ENCODE measurements around the gene SRSF12. TPM values are rescaled to one million over a fixed set of nuclear protein-coding genes. Genes with fewer than 3 reads are reported as not detected.
"Not testable (repeated sequence)": the region's sequence is repeated elsewhere in the genome, so short reads cannot be mapped to it uniquely, and the experiment has no call there.

Gene SRSF12
- total RNA-seq, 1 donor from 2014 or later = 3.8 TPM

DNA sequence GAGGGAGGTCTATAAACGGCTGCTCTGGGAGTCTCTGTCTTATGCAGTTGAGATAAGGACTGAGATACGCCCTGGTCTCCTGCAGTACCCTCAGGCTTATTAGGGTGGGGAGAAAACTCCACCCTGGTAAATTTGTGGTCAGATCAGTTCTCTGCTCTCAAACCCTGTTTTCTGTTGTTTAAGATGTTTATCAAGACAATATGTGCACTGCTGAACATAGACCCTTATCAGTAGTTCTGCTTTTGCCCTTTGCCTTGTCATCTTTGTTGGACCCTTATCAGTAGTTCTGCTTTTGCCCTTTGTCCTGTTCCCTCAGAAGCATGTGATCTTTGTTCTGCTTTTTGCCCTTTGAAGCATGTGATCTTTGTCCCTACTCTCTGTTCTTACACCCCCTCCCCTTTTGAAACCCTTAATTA lies 10.4 kb upstream of the SRSF12 start:
- not testable (repeated sequence) for DNase-seq

GRCh38 chr6:89122625-89123024 lies 4.8 kb upstream of the SRSF12 start:
- DNase-seq = no peak

- no peak for DNase-seq
Measured at GRCh38 chr6:89121934-89122333, 4.1 kb upstream of the SRSF12 start.

DNA sequence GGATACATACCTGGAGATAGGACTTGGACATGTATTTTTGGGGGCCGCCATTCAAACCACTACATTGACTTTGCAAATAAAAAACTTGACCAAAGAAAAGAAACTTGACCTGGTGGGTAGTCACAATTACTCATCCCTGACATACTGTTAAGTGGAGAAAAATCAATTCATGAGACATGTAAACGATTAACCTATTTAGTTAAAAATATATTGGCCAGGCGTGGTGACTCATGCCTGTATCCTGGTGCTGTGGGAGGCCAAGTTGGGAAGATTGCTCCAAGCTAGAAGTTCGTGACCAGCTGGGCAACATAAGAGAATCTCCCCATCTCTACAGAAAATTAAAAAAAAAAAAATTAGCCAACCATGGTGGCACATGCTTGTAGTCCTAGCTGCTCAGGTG lies 2.5 kb upstream of the SRSF12 start:
- no peak for DNase-seq

DNA sequence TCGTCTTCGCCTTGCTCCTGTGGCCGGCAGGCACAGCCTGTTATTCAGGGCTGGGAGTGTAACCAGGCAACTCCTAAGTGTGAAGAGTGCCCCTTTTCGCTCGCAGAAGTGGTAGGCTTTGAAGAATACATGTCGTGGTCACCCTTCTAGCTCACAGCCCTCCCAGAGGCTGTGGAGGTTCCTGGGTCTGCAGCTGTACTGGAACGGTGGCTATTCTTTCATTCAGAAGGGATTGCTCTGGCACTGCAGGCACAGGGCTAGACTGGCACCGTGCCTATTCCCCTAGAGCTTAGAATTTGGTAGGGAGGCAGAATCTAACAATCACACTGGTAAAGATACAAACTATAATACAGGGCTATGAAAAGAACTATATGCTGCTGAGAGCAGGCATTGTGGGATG lies 1.1 kb upstream of the SRSF12 start:
- no peak for DNase-seq

- DNase-seq = no peak
Measured at GRCh38 chr6:89116702-89117101, 1.2 kb downstream of the SRSF12 start.

- no peak for DNase-seq
Measured at GRCh38 chr6:89111933-89112332, 5.9 kb downstream of the SRSF12 start.

GRCh38 chr6:89110284-89110683 lies 7.6 kb downstream of the SRSF12 start:
- DNase-seq = no peak

DNA sequence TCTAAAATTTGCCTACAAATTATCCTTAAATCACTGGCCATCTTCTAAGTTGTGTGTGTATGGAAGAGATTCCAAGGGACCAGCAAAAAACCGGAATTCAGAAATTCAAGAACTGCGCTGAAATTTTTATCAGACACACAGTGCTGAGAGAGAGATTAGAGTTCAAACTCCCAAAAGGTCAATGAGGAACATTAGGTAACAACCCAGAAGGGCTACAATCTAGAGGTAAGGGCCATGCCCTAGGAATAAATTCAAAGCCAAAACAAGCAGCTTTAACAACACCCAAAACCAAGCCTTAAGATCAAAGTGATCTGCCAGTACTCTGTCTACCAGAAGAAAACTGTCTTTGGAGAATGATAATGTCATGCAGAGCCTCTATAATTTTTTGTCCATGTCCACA lies 17.8 kb downstream of the SRSF12 start:
- no peak for DNase-seq

GRCh38 chr6:89098461-89098860 lies 19.4 kb downstream of the SRSF12 start:
- no peak for DNase-seq

- no peak for DNase-seq
Measured at GRCh38 chr6:89087881-89088280, 30.0 kb downstream of the SRSF12 start.

- DNase-seq = no peak
Measured at GRCh38 chr6:89085409-89086205, 32.3 kb downstream of the SRSF12 start.

DNA sequence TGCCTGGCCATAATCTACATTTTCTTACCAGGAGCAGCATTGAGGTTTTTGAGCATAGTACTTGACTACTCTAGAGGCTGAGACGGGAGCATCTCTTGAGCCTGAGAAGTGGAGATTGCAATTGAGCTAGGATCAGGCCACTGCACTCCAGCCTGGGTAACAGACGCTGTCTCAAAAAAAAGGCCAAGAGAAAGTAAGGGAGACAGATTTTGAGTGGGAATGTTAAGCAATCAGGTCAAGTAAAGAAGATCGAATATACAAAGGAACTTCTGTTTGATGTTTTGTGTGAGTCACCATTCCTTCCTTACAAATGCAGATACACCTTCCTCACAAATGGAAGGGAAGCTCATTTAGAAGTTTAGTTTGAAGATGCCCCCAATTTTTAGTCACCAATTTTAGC lies 32.9 kb downstream of the SRSF12 start:
- no peak for DNase-seq

GRCh38 chr6:89084542-89084941 lies 33.3 kb downstream of the SRSF12 start:
- no peak for DNase-seq

GRCh38 chr6:89082486-89082891 lies 35.4 kb downstream of the SRSF12 start:
- peak; percentile 40 for DNase-seq

DNA sequence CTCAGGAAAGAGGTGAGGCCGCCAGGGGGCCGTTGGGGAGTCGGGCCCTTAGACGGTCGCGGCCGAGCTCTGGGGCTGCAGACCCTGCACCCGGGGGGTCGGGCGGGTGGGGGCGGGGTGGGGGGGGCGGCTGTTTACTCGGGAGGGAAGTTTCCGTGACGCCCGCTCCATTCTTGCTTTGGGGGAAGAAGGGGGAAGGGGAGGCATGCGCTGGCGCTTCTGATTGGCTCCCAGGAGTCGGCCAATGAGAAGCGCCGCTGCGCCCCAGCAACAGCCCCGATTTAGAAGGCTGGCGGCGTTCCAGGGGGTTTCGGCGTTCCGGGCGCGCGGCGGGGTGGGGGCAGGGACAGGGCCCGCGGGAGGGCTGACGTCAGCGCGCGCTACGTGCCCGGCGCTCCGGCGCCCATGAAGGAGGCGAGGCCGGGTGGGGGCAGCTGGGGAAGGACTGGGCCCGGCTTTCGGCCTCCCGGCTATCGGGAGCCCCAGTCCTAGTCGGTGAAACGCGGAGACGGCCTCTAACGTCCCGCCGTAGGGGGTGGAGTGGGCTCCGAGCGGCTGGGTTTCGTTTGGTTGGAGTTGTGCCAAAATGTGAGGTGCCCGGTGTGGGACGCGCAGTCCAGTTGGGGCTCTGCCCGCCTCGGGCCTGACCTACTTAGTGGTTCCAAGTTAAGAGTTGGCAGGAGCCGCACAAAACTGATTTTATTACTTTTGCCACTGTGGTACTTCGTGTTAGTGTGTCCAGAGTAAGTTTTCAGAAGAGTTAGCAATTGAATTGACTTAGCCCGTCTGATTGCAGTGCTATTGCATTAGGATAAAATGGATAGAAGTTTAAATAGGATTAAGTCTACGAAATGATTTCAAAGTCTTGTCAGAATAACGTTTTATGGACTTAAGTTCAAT lies 36.2 kb downstream of the SRSF12 start:
- DNase-seq = peak; percentile 96

- DNase-seq = no peak
Measured at GRCh38 chr6:89081129-89081422, 36.8 kb downstream of the SRSF12 start.

DNA sequence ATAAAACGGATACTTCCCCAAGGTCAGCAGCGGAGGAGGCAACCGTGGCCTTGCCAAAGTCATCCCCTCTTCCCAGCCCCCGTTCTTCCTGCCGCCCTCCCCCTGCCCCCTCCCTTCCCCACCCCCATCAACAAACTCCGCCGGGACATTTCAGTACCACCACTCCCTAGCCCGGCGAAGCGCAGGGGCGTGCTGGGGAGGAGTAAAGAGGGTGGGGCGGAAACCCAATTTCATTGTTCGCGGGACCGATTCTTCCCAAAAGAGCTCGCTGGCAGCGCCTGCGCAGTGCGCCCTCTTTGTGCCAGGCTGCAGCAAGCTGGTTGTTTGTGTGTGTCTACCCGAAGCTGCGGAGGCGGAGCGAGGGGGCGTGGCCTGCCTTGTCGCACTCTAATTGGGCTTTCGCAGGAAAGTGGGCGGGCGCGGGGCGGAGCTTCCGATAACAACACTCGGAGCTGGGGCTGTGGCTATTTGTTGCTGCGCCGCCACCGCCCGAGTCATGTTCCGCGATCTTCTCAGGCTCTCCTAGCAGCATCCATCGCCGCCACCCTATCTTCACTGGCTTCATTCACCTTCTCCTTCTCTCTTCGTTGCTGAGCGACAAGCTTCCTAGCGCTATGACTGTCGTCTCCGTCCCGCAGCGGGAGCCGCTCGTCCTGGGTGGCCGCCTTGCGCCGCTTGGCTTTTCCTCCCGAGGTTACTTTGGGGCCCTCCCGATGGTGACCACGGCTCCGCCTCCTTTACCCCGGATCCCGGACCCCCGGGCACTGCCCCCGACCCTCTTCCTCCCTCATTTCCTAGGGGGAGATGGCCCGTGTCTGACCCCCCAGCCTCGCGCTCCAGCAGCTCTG lies 37.4 kb downstream of the SRSF12 start, which contains the start of gene PNRC1:
PNRC1 (plus strand) TSS at position 471 of the 848 bp plus-strand sequence; CDS start at position 615, 144 bp downstream.
- DNase-seq = peak; percentile 100

DNA sequence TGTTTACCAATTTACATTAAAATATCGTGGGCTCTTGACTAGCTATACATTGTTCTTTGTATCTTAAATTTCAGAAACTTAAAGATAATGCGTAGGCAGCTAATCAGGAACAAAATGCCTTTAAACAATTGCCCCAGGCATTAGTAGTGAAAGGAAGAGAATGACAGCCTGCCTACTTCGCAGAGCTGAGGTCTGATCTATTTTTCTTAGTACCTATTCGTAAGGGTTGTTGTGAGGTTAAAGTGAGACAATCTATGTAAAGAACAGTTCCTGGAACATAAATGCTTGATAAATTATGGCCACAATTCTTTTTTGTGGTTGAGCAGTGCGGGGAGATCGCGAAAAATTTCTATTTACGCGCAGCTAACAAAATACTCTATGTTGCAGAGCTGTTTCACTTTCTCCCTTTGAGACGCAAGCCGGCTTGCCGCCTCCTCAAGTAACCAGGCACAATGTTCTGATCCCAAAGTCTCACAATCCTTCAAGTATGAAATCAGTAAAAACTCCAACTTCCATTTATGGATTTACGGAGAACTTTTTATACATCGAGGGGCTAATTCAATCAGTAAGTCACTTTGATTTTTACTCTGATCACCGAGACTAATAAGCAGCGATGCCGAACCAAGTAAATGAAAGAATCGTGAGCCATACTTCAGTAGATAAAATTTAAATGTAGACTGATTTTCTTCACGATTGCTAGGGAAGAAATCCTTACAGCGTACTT lies 38.2 kb downstream of the SRSF12 start:
- DNase-seq = peak; percentile 84

DNA sequence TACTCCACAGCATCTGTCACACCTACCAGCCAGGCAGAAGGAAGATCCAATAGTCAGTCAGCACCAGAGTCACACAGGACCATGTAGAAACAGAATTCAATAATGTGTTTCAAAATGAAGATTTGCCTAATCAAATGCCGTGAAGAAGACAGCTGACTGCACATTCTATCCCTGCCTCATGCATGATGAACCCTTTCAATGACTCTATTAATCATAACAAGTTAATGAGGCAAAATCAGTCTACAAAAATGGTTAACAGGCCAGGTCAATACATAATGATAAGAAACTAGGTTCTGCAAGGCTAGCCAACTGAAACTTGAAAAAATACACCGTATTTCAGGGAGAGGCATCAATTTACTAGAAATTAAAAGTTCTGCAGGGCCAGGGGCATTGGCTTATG lies 44.0 kb downstream of the SRSF12 start:
- no peak for DNase-seq

DNA sequence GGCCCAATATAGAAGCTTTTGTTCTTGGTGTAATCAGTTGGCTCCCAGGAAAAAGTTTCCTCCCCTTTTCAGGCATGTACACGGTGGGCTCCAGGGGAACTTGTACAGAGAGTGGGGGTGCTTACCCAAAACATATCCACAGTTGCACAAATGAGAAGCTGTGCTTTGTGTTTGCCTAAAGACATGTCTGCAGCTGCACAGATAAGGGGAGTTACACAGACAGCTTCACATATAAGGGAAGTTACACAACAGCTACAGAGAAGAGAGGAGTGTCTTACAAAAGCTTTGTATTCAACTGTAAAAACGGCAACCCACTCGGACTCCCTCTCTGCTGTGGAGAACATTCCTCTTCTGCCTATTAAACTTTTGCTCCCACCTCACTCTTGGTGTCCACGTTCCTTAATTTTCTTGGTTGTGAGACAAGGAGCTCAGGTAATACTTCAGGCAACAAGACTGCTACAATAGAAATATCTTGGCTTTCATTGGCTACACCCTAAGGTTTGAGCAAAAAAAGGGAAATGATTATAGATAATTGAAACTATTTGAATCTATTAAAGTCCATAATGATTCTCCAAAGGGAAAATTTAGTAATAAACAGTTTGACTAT lies 44.8 kb downstream of the SRSF12 start:
- no peak for DNase-seq
